ENCODE data around the gene EFHC2.

EFHC2 gene

GRCh38 chrX:44344194-44344593, 722 bp upstream of the EFHC2 start:
- no peak for TF ChIP-seq CTCF (IDR thresholded peaks at IDR 0.05; ENCODE audit: low read depth, low read length)
- no peak overlapping the region for H3K4me3 ChIP-seq (ENCODE audit: low read depth, low read length)

- no peak overlapping the region for H3K4me3 ChIP-seq (ENCODE audit: low read depth, low read length)
- no peak for TF ChIP-seq CTCF (IDR thresholded peaks at IDR 0.05; ENCODE audit: low read depth, low read length)
Measured at GRCh38 chrX:44342866-44343265, 606 bp downstream of the EFHC2 start.

- H3K4me3 ChIP-seq (ENCODE audit: low read depth, low read length), result no peak overlapping the region
- TF ChIP-seq CTCF (IDR thresholded peaks at IDR 0.05; ENCODE audit: low read depth, low read length), result no peak
Measured at GRCh38 chrX:44338361-44338760, 5.1 kb downstream of the EFHC2 start.

- no peak overlapping the region for H3K4me3 ChIP-seq (ENCODE audit: low read depth, low read length)
- no peak for TF ChIP-seq CTCF (IDR thresholded peaks at IDR 0.05; ENCODE audit: low read depth, low read length)
Measured at GRCh38 chrX:44332437-44332836, 11.0 kb downstream of the EFHC2 start.

GRCh38 chrX:44330227-44330626, 13.2 kb downstream of the EFHC2 start:
- H3K4me3 ChIP-seq (ENCODE audit: low read depth, low read length), result no peak overlapping the region
- TF ChIP-seq CTCF (IDR thresholded peaks at IDR 0.05; ENCODE audit: low read depth, low read length), result no peak

- no peak overlapping the region for H3K4me3 ChIP-seq (ENCODE audit: low read depth, low read length)
- TF ChIP-seq CTCF (IDR thresholded peaks at IDR 0.05; ENCODE audit: low read depth, low read length), result no peak
Measured at GRCh38 chrX:44319550-44319949, 23.9 kb downstream of the EFHC2 start.

GRCh38 chrX:44317181-44317580, 26.3 kb downstream of the EFHC2 start:
- no peak overlapping the region for H3K4me3 ChIP-seq (ENCODE audit: low read depth, low read length)
- no peak for TF ChIP-seq CTCF (IDR thresholded peaks at IDR 0.05; ENCODE audit: low read depth, low read length)
